Osteoblast (primary cell): ENCODE measurements around the gene MUC12. TPM values are rescaled to one million over a fixed set of nuclear protein-coding genes. Genes with fewer than 3 reads are reported as not detected.

Experiments used
- DNase-seq: peaks from one replicate; pipeline ENCODE4 v3.0.0; 2011; ENCODE audit warnings: low spot score, mixed read lengths; ENCODE audit not compliant: insufficient read length; ENCODE audit errors: missing footprints
- H2AFZ ChIP-seq: 2 replicates; pipeline ENCODE4 v1.6.0; 2011; ENCODE audit warnings: mild to moderate bottlenecking, low read length
- H3K27ac ChIP-seq: 2 replicates; pipeline ENCODE4 v1.5.1; 2011; ENCODE audit warnings: mild to moderate bottlenecking, low read depth, low read length, moderate library complexity
- H3K27me3 ChIP-seq: 2 replicates; pipeline ENCODE4 v1.6.0; 2012; ENCODE audit warnings: mild to moderate bottlenecking, control low read depth, inconsistent platforms, low read length, moderate library complexity; ENCODE audit not compliant: insufficient read depth
- H3K36me3 ChIP-seq: 2 replicates; pipeline ENCODE4 v1.5.1; 2011; ENCODE audit warnings: mild to moderate bottlenecking, low read length, control low read depth, moderate library complexity; ENCODE audit not compliant: insufficient read depth
- H3K4me1 ChIP-seq: 2 replicates; pipeline ENCODE4 v1.5.1; 2011; ENCODE audit warnings: mild to moderate bottlenecking, low read length, control low read depth, moderate library complexity; ENCODE audit not compliant: insufficient read depth
- H3K4me2 ChIP-seq: 2 replicates; pipeline ENCODE4 v1.6.0; 2011; ENCODE audit warnings: mild to moderate bottlenecking, low read length; ENCODE audit not compliant: insufficient read depth
- H3K4me3 ChIP-seq: fragments of 200-600 bp; sonication (generic); 3 replicates; pipeline ENCODE4 v1.5.1; 2012; ENCODE audit warnings: mild to moderate bottlenecking, low read length, inconsistent platforms; ENCODE audit not compliant: insufficient read depth
- H3K79me2 ChIP-seq: 2 replicates; pipeline ENCODE4 v1.6.0; 2012; ENCODE audit warnings: mild to moderate bottlenecking, low read length, control low read depth, inconsistent platforms; ENCODE audit not compliant: insufficient read depth
- H3K9me3 ChIP-seq: 2 replicates; pipeline ENCODE4 v1.5.1; 2011; ENCODE audit warnings: low read depth, low read length, control low read depth
- H4K20me1 ChIP-seq: 2 replicates; pipeline ENCODE4 v1.6.0; 2012; ENCODE audit warnings: mild to moderate bottlenecking, low read length, control low read depth; ENCODE audit not compliant: insufficient read depth
- CTCF ChIP-seq: IDR thresholded peaks from 2 replicates; pipeline ENCODE4 v1.5.1; 2011; ENCODE audit warnings: mild to moderate bottlenecking, low read depth, low read length, moderate library complexity; ENCODE audit errors: extremely low read depth
- total RNA-seq: library from RNA; depleted of rRNA; stranded (reverse); fragments of >200 nt; gene quantifications from 2 replicates; pipeline ENCODE4 v1.2.3, GENCODE V29; 2012

The MUC12 gene
- total RNA-seq, 1 donor: under 0.01 TPM

- TF ChIP-seq CTCF: no peak
- H3K4me3 ChIP-seq: no peak overlapping the region
- no peaks in the 10 kb centered on the region for H3K9me3 ChIP-seq
- H3K27ac ChIP-seq: no peak overlapping the region
- no peaks in the 10 kb centered on the region for H4K20me1 ChIP-seq
- no peaks in the 10 kb centered on the region for H3K36me3 ChIP-seq
- H3K27me3 ChIP-seq: peaks cover 5% of the 10 kb centered on the region
- H3K4me2 ChIP-seq: no peak overlapping the region
- no peak overlapping the region for H2AFZ ChIP-seq
- H3K79me2 ChIP-seq: no peaks in the 10 kb centered on the region
- H3K4me1 ChIP-seq: no peaks in the 10 kb centered on the region
- DNase-seq: no peak
These were observed 25.2 kb upstream of the MUC12 start for GRCh38 chr7:100944138-100944537.

GRCh38 chr7:100946111-100946510 is 23.3 kb upstream of the MUC12 start:
- Histone ChIP-seq H3K4me3 (no peak overlapping the region), H4K20me1 (no peaks in the 10 kb centered on the region), H3K4me2 (no peak overlapping the region), H3K4me1 (no peaks in the 10 kb centered on the region), H3K79me2 (no peaks in the 10 kb centered on the region), H3K36me3 (no peaks in the 10 kb centered on the region), H2AFZ (no peak overlapping the region), H3K27me3 (peaks cover 22% of the 10 kb centered on the region), H3K9me3 (no peaks in the 10 kb centered on the region), H3K27ac (no peak overlapping the region)
- no peak for TF ChIP-seq CTCF
- no peak for DNase-seq

- Histone ChIP-seq H3K4me2 (no peak overlapping the region), H3K27me3 (peaks cover 29% of the 10 kb centered on the region), H3K36me3 (no peaks in the 10 kb centered on the region), H3K4me3 (no peak overlapping the region), H3K79me2 (no peaks in the 10 kb centered on the region), H2AFZ (no peak overlapping the region), H3K27ac (no peak overlapping the region), H3K4me1 (no peaks in the 10 kb centered on the region), H3K9me3 (no peaks in the 10 kb centered on the region), H4K20me1 (no peaks in the 10 kb centered on the region)
- DNase-seq: peak; percentile 14
- no peak for TF ChIP-seq CTCF
These were observed 22.5 kb upstream of the MUC12 start for GRCh38 chr7:100946766-100947365.

GRCh38 chr7:100947792-100948191 is 21.6 kb upstream of the MUC12 start:
- no peak overlapping the region for H3K4me2 ChIP-seq
- H3K36me3 ChIP-seq: no peaks in the 10 kb centered on the region
- H3K9me3 ChIP-seq: no peaks in the 10 kb centered on the region
- H3K27ac ChIP-seq: no peak overlapping the region
- no peak overlapping the region for H3K4me3 ChIP-seq
- no peak for TF ChIP-seq CTCF
- H4K20me1 ChIP-seq: no peaks in the 10 kb centered on the region
- peaks cover 30% of the 10 kb centered on the region for H3K27me3 ChIP-seq
- DNase-seq: no peak
- H2AFZ ChIP-seq: no peak overlapping the region
- no peaks in the 10 kb centered on the region for H3K4me1 ChIP-seq
- no peaks in the 10 kb centered on the region for H3K79me2 ChIP-seq
